ENCODE measurements around the gene CPED1.

The CPED1 gene

GRCh38 chr7:121008816-121009215, 20.3 kb downstream of the CPED1 start:
- Histone ChIP-seq H2BK5ac (ENCODE audit: low read length) (no peak overlapping the region), H3K18ac (ENCODE audit: low read length) (no peak overlapping the region)
- no CpG with 5 or more reads among the region's 2 CpGs for WGBS, 2 donors (ENCODE audit: extremely low coverage in 2 of 2, insufficient read length in 2 of 2, insufficient replicate concordance in 1 of 2)

GRCh38 chr7:121011401-121011800, 22.9 kb downstream of the CPED1 start:
- H2BK12ac ChIP-seq (ENCODE audit: low read length), result no peak overlapping the region
- no peak overlapping the region for H3K9ac ChIP-seq (ENCODE audit: low read depth, low read length, poor library complexity)
- no peak overlapping the region for H2BK15ac ChIP-seq (ENCODE audit: low read length)
- H2AFZ ChIP-seq (ENCODE audit: low read length), result no peak overlapping the region
- H3K27me3 ChIP-seq (ENCODE audit: control insufficient read depth in 3 of 3, insufficient read depth in 3 of 3, low read depth in 1 of 3, low read length in 3 of 3), result no peaks in the 10 kb centered on the region
- no peak overlapping the region for H3K14ac ChIP-seq (ENCODE audit: low read length)
- H3K4ac ChIP-seq (ENCODE audit: low read length), result no peak overlapping the region
- H4K91ac ChIP-seq (ENCODE audit: low read depth, low read length, poor library complexity), result no peak overlapping the region
- H3K36me3 ChIP-seq (replicated peaks in 1 of 2; ENCODE audit: control insufficient read depth in 2 of 2, insufficient read depth in 2 of 2, low read length in 2 of 2), result no peaks in the 10 kb centered on the region
- DNase-seq (ENCODE audit: low spot score), result no peak
- no peaks in the 10 kb centered on the region for H3K79me1 ChIP-seq (ENCODE audit: low read depth, low read length)
- H3K4me1 ChIP-seq (ENCODE audit: control insufficient read depth in 2 of 2, insufficient read depth in 1 of 2, low read depth in 1 of 2, low read length in 2 of 2), result peaks cover 0 to 4% of the 10 kb centered on the region in 2 donors
- H4K8ac ChIP-seq (ENCODE audit: low read depth, low read length), result no peak overlapping the region
- H3K27ac ChIP-seq (replicated peaks; ENCODE audit: low read length), result no peak overlapping the region
- H3K18ac ChIP-seq (ENCODE audit: low read length), result no peak overlapping the region
- no peaks in the 10 kb centered on the region for H3K9me3 ChIP-seq (replicated peaks in 1 of 2; ENCODE audit: control insufficient read depth in 2 of 2, insufficient read depth in 1 of 2, low read depth in 1 of 2, low read length in 2 of 2)
- H2BK5ac ChIP-seq (ENCODE audit: low read length), result no peak overlapping the region
- no peak overlapping the region for H2BK120ac ChIP-seq (ENCODE audit: low read depth, low read length)
- WGBS, 2 donors (ENCODE audit: extremely low coverage in 2 of 2, insufficient read length in 2 of 2, insufficient replicate concordance in 1 of 2), result no CpG with 5 or more reads among the region's 1 CpG
- H3K4me3 ChIP-seq (ENCODE audit: low read length in 2 of 2), result no peak overlapping the region
- H2AK5ac ChIP-seq (ENCODE audit: low read depth, low read length), result no peak overlapping the region
- H3K4me2 ChIP-seq (ENCODE audit: insufficient read depth, low read length, poor library complexity, severe bottlenecking), result no peak overlapping the region
- H3K23ac ChIP-seq (ENCODE audit: low read depth, low read length, poor library complexity), result no peak overlapping the region

More at GRCh38 chr7:121008816-121009215, 20.3 kb downstream of the CPED1 start:
- no peak overlapping the region for H2BK120ac ChIP-seq (ENCODE audit: low read depth, low read length)
- H2AFZ ChIP-seq (ENCODE audit: low read length), result no peak overlapping the region
- no peaks in the 10 kb centered on the region for H3K27me3 ChIP-seq (ENCODE audit: control insufficient read depth in 3 of 3, insufficient read depth in 3 of 3, low read depth in 1 of 3, low read length in 3 of 3)
- H3K4me1 ChIP-seq (ENCODE audit: control insufficient read depth in 2 of 2, insufficient read depth in 1 of 2, low read depth in 1 of 2, low read length in 2 of 2), result peaks cover 0 to 4% of the 10 kb centered on the region in 2 donors
- DNase-seq (ENCODE audit: low spot score), result no peak
- no peak overlapping the region for H2BK15ac ChIP-seq (ENCODE audit: low read length)
- H4K8ac ChIP-seq (ENCODE audit: low read depth, low read length), result no peak overlapping the region
- H2BK12ac ChIP-seq (ENCODE audit: low read length), result no peak overlapping the region
- no peak overlapping the region for H3K4me2 ChIP-seq (ENCODE audit: insufficient read depth, low read length, poor library complexity, severe bottlenecking)
- H2AK5ac ChIP-seq (ENCODE audit: low read depth, low read length), result no peak overlapping the region
- H3K9me3 ChIP-seq (replicated peaks in 1 of 2; ENCODE audit: control insufficient read depth in 2 of 2, insufficient read depth in 1 of 2, low read depth in 1 of 2, low read length in 2 of 2), result no peaks in the 10 kb centered on the region
- no peak overlapping the region for H3K27ac ChIP-seq (replicated peaks; ENCODE audit: low read length)
- H3K23ac ChIP-seq (ENCODE audit: low read depth, low read length, poor library complexity), result no peak overlapping the region
- no peaks in the 10 kb centered on the region for H3K36me3 ChIP-seq (replicated peaks in 1 of 2; ENCODE audit: control insufficient read depth in 2 of 2, insufficient read depth in 2 of 2, low read length in 2 of 2)
- no peaks in the 10 kb centered on the region for H3K79me1 ChIP-seq (ENCODE audit: low read depth, low read length)
- H4K91ac ChIP-seq (ENCODE audit: low read depth, low read length, poor library complexity), result no peak overlapping the region
- H3K4me3 ChIP-seq (ENCODE audit: low read length in 2 of 2), result no peak overlapping the region
- H3K14ac ChIP-seq (ENCODE audit: low read length), result no peak overlapping the region
- H3K9ac ChIP-seq (ENCODE audit: low read depth, low read length, poor library complexity), result no peak overlapping the region
- H3K4ac ChIP-seq (ENCODE audit: low read length), result no peak overlapping the region

GRCh38 chr7:121012170-121012874, 23.8 kb downstream of the CPED1 start:
- H2BK15ac ChIP-seq (ENCODE audit: low read length), result no peak overlapping the region
- no peaks in the 10 kb centered on the region for H3K4me1 ChIP-seq (ENCODE audit: control insufficient read depth in 2 of 2, insufficient read depth in 1 of 2, low read depth in 1 of 2, low read length in 2 of 2)
- H2BK12ac ChIP-seq (ENCODE audit: low read length), result no peak overlapping the region
- no peak overlapping the region for H2BK5ac ChIP-seq (ENCODE audit: low read length)
- no peak overlapping the region for H3K27ac ChIP-seq (replicated peaks; ENCODE audit: low read length)
- H3K36me3 ChIP-seq (replicated peaks in 1 of 2; ENCODE audit: control insufficient read depth in 2 of 2, insufficient read depth in 2 of 2, low read length in 2 of 2), result no peaks in the 10 kb centered on the region
- H3K23ac ChIP-seq (ENCODE audit: low read depth, low read length, poor library complexity), result no peak overlapping the region
- no peak for DNase-seq (ENCODE audit: low spot score)
- H3K4me2 ChIP-seq (ENCODE audit: insufficient read depth, low read length, poor library complexity, severe bottlenecking), result no peak overlapping the region
- no peak overlapping the region for H2AK5ac ChIP-seq (ENCODE audit: low read depth, low read length)
- no peak overlapping the region for H3K4me3 ChIP-seq (ENCODE audit: low read length in 2 of 2)
- no peak overlapping the region for H4K91ac ChIP-seq (ENCODE audit: low read depth, low read length, poor library complexity)
- no peak overlapping the region for H4K8ac ChIP-seq (ENCODE audit: low read depth, low read length)
- H3K79me1 ChIP-seq (ENCODE audit: low read depth, low read length), result no peaks in the 10 kb centered on the region
- no peak overlapping the region for H3K9ac ChIP-seq (ENCODE audit: low read depth, low read length, poor library complexity)
- H2BK120ac ChIP-seq (ENCODE audit: low read depth, low read length), result no peak overlapping the region
- no peak overlapping the region for H2AFZ ChIP-seq (ENCODE audit: low read length)
- WGBS, 2 donors (ENCODE audit: extremely low coverage in 2 of 2, insufficient read length in 2 of 2, insufficient replicate concordance in 1 of 2), result no CpG with 5 or more reads among the region's 6 CpGs
- no peak overlapping the region for H3K14ac ChIP-seq (ENCODE audit: low read length)
- no peak overlapping the region for H3K18ac ChIP-seq (ENCODE audit: low read length)
- H3K27me3 ChIP-seq (ENCODE audit: control insufficient read depth in 3 of 3, insufficient read depth in 3 of 3, low read depth in 1 of 3, low read length in 3 of 3), result no peaks in the 10 kb centered on the region
- no peak overlapping the region for H3K4ac ChIP-seq (ENCODE audit: low read length)
- no peaks in the 10 kb centered on the region for H3K9me3 ChIP-seq (replicated peaks in 1 of 2; ENCODE audit: control insufficient read depth in 2 of 2, insufficient read depth in 1 of 2, low read depth in 1 of 2, low read length in 2 of 2)

- Histone ChIP-seq H2AK5ac (ENCODE audit: low read depth, low read length) (no peak overlapping the region), H3K36me3 (replicated peaks in 1 of 2; ENCODE audit: control insufficient read depth in 2 of 2, insufficient read depth in 2 of 2, low read length in 2 of 2) (no peaks in the 10 kb centered on the region), H4K8ac (ENCODE audit: low read depth, low read length) (no peak overlapping the region), H3K4me3 (ENCODE audit: low read length in 2 of 2) (no peak overlapping the region), H4K91ac (ENCODE audit: low read depth, low read length, poor library complexity) (no peak overlapping the region), H2BK5ac (ENCODE audit: low read length) (no peak overlapping the region), H3K4me2 (ENCODE audit: insufficient read depth, low read length, poor library complexity, severe bottlenecking) (no peak overlapping the region), H2BK12ac (ENCODE audit: low read length) (no peak overlapping the region), H3K18ac (ENCODE audit: low read length) (no peak overlapping the region), H3K9ac (ENCODE audit: low read depth, low read length, poor library complexity) (no peak overlapping the region), H2BK120ac (ENCODE audit: low read depth, low read length) (no peak overlapping the region), H3K4me1 (ENCODE audit: control insufficient read depth in 2 of 2, insufficient read depth in 1 of 2, low read depth in 1 of 2, low read length in 2 of 2) (no peaks in the 10 kb centered on the region), H3K4ac (ENCODE audit: low read length) (no peak overlapping the region), H3K9me3 (replicated peaks in 1 of 2; ENCODE audit: control insufficient read depth in 2 of 2, insufficient read depth in 1 of 2, low read depth in 1 of 2, low read length in 2 of 2) (no peaks in the 10 kb centered on the region), H3K23ac (ENCODE audit: low read depth, low read length, poor library complexity) (no peak overlapping the region), H3K27ac (replicated peaks; ENCODE audit: low read length) (no peak overlapping the region), H3K79me1 (ENCODE audit: low read depth, low read length) (no peaks in the 10 kb centered on the region), H3K14ac (ENCODE audit: low read length) (no peak overlapping the region), H2BK15ac (ENCODE audit: low read length) (no peak overlapping the region), H3K27me3 (ENCODE audit: control insufficient read depth in 3 of 3, insufficient read depth in 3 of 3, low read depth in 1 of 3, low read length in 3 of 3) (no peaks in the 10 kb centered on the region), H2AFZ (ENCODE audit: low read length) (no peak overlapping the region)
- WGBS, 2 donors (ENCODE audit: extremely low coverage in 2 of 2, insufficient read length in 2 of 2, insufficient replicate concordance in 1 of 2), result no CpG with 5 or more reads among the region's 2 CpGs
- DNase-seq (ENCODE audit: low spot score), result no peak
These were observed 24.4 kb downstream of the CPED1 start for GRCh38 chr7:121012919-121013318.
